A673 (cell line): ENCODE data around the gene ERMP1. TPM values are rescaled to one million over a fixed set of nuclear protein-coding genes. Genes with fewer than 3 reads are reported as not detected.

Experiments used
- BruUV-seq: library from RNA; stranded (reverse); fragments of 400-500 nt; replicated peaks from 2 replicates; lab custom pipeline; 2021; lab: Mats Ljungman, UMichigan
- CTCF ChIA-PET: fragments of 300-600 bp; sonication (Branson Sonifier 250); formaldehyde crosslinking; loops from one replicate; lab custom pipeline; 2022; ENCODE audit warnings: antibody characterized with exemption; lab: Charles Lee
- POLR2A ChIA-PET: fragments of 300-600 bp; sonication (Branson Sonifier 250); formaldehyde crosslinking; loops from one replicate; lab custom pipeline; 2022; ENCODE audit warnings: antibody characterized with exemption; ENCODE audit not compliant: low non-redundant PET; lab: Charles Lee
- DNase-seq: peaks from one replicate; pipeline ENCODE4 v3.0.0-alpha.2; 2015; ENCODE audit warnings: low spot score
- H3K27ac ChIP-seq: fragments of 200-600 bp; sonication (generic); 2 replicates; pipeline ENCODE4 v1.5.1; 2016; ENCODE audit warnings: mixed run types, low read depth, mild to moderate bottlenecking, mixed read lengths, antibody characterized with exemption, low read length; ENCODE audit not compliant: poor library complexity, severe bottlenecking
- H3K27me3 ChIP-seq: fragments of 200-600 bp; sonication (generic); replicated peaks from 2 replicates; pipeline ENCODE4 v1.6.1; 2017; ENCODE audit warnings: mixed run types, low read depth, mild to moderate bottlenecking, mixed read lengths, antibody characterized with exemption, low read length; ENCODE audit not compliant: insufficient read depth, poor library complexity
- H3K36me3 ChIP-seq: fragments of 200-600 bp; sonication (generic); 2 replicates; pipeline ENCODE4 v1.6.1; 2016; ENCODE audit warnings: mixed run types, mild to moderate bottlenecking, mixed read lengths, antibody characterized with exemption, low read length; ENCODE audit not compliant: insufficient read depth, poor library complexity, severe bottlenecking
- H3K4me1 ChIP-seq: fragments of 200-600 bp; sonication (generic); 2 replicates; pipeline ENCODE4 v1.6.1; 2017; ENCODE audit warnings: mixed run types, mild to moderate bottlenecking, mixed read lengths, antibody characterized with exemption, low read length; ENCODE audit not compliant: insufficient read depth, poor library complexity, severe bottlenecking
- H3K4me3 ChIP-seq: fragments of 200-600 bp; sonication (generic); 2 replicates; pipeline ENCODE4 v1.5.1; 2016; ENCODE audit warnings: low read depth, mixed run types, mild to moderate bottlenecking, mixed read lengths, low read length; ENCODE audit not compliant: poor library complexity, severe bottlenecking
- H3K9me3 ChIP-seq: fragments of 200-600 bp; sonication (generic); 2 replicates; pipeline ENCODE4 v1.6.1; 2016; ENCODE audit warnings: mixed run types, low read depth, mild to moderate bottlenecking, mixed read lengths, antibody characterized with exemption, low read length; ENCODE audit not compliant: poor library complexity, severe bottlenecking
- CTCF ChIP-seq: fragments of 300-800, 200-600 bp; sonication (generic); conservative IDR thresholded peaks from 2 replicates; pipeline ENCODE4 v1.5.1; 2017; ENCODE audit warnings: low read depth, mild to moderate bottlenecking, antibody characterized with exemption, low read length, moderate library complexity, mixed read lengths
- EZH2 ChIP-seq: fragments of 200-600 bp; sonication (generic); IDR thresholded peaks from 2 replicates; pipeline ENCODE4 v1.6.1; 2017; ENCODE audit warnings: borderline replicate concordance, low read depth, mild to moderate bottlenecking, mixed read lengths, antibody characterized with exemption, low read length; ENCODE audit not compliant: poor library complexity, severe bottlenecking
- intact Hi-C: fragments of 100-400 bp; cut with micrococcal nuclease; formaldehyde crosslinking; loops from one replicate; pipeline ENCODE4 v1.10.0; 2022; ENCODE audit not compliant: unreplicated experiment
- total RNA-seq: library from RNA; stranded (reverse); gene quantifications from 2 replicates; pipeline ENCODE4 v1.2.3, GENCODE V29; 2021

Gene ERMP1
- total RNA-seq, 1 experiment from 2014 or later, result 11.5 TPM

GRCh38 chr9:5825895-5826622 is 6.9 kb downstream of the ERMP1 start:
- intact Hi-C loops, result no loop called here
- no peak overlapping the region for H3K27ac ChIP-seq
- no TSS peak for BruUV-seq
- no peaks in the 10 kb centered on the region for H3K36me3 ChIP-seq
- no peaks in the 10 kb centered on the region for H3K27me3 ChIP-seq
- no peak overlapping the region for H3K4me3 ChIP-seq
- POLR2A ChIA-PET, result no interaction called here
- TF ChIP-seq CTCF, result no peak
- TF ChIP-seq EZH2, result no peak
- CTCF ChIA-PET, result no interaction called here
- no peaks in the 10 kb centered on the region for H3K4me1 ChIP-seq
- H3K9me3 ChIP-seq, result no peaks in the 10 kb centered on the region
- no peak for DNase-seq

- CTCF ChIA-PET, result no interaction called here
Observed at GRCh38 chr9:5825223-5825622, 7.7 kb downstream of the ERMP1 start.

GRCh38 chr9:5820425-5820824 is 12.5 kb downstream of the ERMP1 start:
- no peak overlapping the region for H3K4me3 ChIP-seq
- ChIA-PET CTCF (no interaction called here), POLR2A (no interaction called here)
- no TSS peak for BruUV-seq
- intact Hi-C loops, result no loop called here
- H3K27ac ChIP-seq, result no peak overlapping the region
- H3K9me3 ChIP-seq, result no peaks in the 10 kb centered on the region
- no peaks in the 10 kb centered on the region for H3K4me1 ChIP-seq
- no peaks in the 10 kb centered on the region for H3K27me3 ChIP-seq
- TF ChIP-seq EZH2 (no peak), CTCF (no peak)
- DNase-seq, result no peak
- no peaks in the 10 kb centered on the region for H3K36me3 ChIP-seq

More at GRCh38 chr9:5825223-5825622, 7.7 kb downstream of the ERMP1 start:
- H3K4me3 ChIP-seq, result no peak overlapping the region
- no TSS peak for BruUV-seq
- intact Hi-C loops, result no loop called here
- no peaks in the 10 kb centered on the region for H3K36me3 ChIP-seq
- DNase-seq, result no peak
- H3K27ac ChIP-seq, result no peak overlapping the region
- no peaks in the 10 kb centered on the region for H3K27me3 ChIP-seq
- TF ChIP-seq CTCF, result no peak
- no peak for TF ChIP-seq EZH2
- POLR2A ChIA-PET, result no interaction called here
- no peaks in the 10 kb centered on the region for H3K4me1 ChIP-seq
- no peaks in the 10 kb centered on the region for H3K9me3 ChIP-seq
